WTC11 (cell line): ENCODE data around the gene PHACTR3.
A peak's percentile ranks its signal among the peaks of the same experiment; 100 is the strongest.

Experiments
- GABPB1 ChIP-seq: sonication (generic); formaldehyde crosslinking; IDR thresholded peaks from 2 replicates; pipeline ENCODE4 v1.8.1; 2023; ENCODE audit warnings: mild to moderate bottlenecking, missing genetic modification reagents
- JUN ChIP-seq: sonication (generic); formaldehyde crosslinking; IDR thresholded peaks from 2 replicates; pipeline ENCODE4 v1.8.0; 2023; ENCODE audit warnings: mild to moderate bottlenecking, missing genetic modification reagents
- KAT7 ChIP-seq: sonication (generic); formaldehyde crosslinking; IDR thresholded peaks from 2 replicates; pipeline ENCODE4 v1.8.1; 2023; ENCODE audit warnings: missing genetic modification reagents, mild to moderate bottlenecking, borderline replicate concordance
- NR2C2 ChIP-seq: sonication (generic); formaldehyde crosslinking; IDR thresholded peaks from 2 replicates; pipeline ENCODE4 v1.8.0; 2022; ENCODE audit warnings: mild to moderate bottlenecking, missing genetic modification reagents
- NR3C1 ChIP-seq: sonication (generic); formaldehyde crosslinking; conservative IDR thresholded peaks from 2 replicates; pipeline ENCODE4 v1.8.1; 2023; ENCODE audit warnings: low read depth, mild to moderate bottlenecking, missing genetic modification reagents
- OVOL2 ChIP-seq: fragments of 250-450 bp; sonication (Bioruptor Pico); IDR thresholded peaks from 2 replicates; pipeline ENCODE4 v1.9.0; 2021; ENCODE audit warnings: mild to moderate bottlenecking, borderline replicate concordance
- RELA ChIP-seq: sonication (generic); formaldehyde crosslinking; IDR thresholded peaks from 2 replicates; pipeline ENCODE4 v1.8.1; 2022; ENCODE audit warnings: missing genetic modification reagents, mild to moderate bottlenecking, borderline replicate concordance
- USF2 ChIP-seq: sonication (generic); formaldehyde crosslinking; IDR thresholded peaks from 2 replicates; pipeline ENCODE4 v1.8.1; 2023; ENCODE audit warnings: mild to moderate bottlenecking, missing genetic modification reagents, moderate library complexity
- ZNF138 ChIP-seq: sonication (generic); formaldehyde crosslinking; conservative IDR thresholded peaks from 2 replicates; pipeline ENCODE4 v1.8.1; 2022; ENCODE audit warnings: mild to moderate bottlenecking, moderate library complexity, missing genetic modification reagents
- TF ChIP-seq, protein P1 (sequence below): sonication (generic); formaldehyde crosslinking; IDR thresholded peaks from 2 replicates; pipeline ENCODE4 v1.8.1; 2023; ENCODE audit warnings: mild to moderate bottlenecking, moderate library complexity, missing genetic modification reagents
- TF ChIP-seq, protein P2 (sequence below): sonication (generic); formaldehyde crosslinking; IDR thresholded peaks from 2 replicates; pipeline ENCODE4 v1.8.1; 2022; ENCODE audit warnings: low read depth, missing genetic modification reagents, borderline replicate concordance
- TF ChIP-seq, protein P3 (sequence below): fragments of 200-600 bp; IDR thresholded peaks from 2 replicates; pipeline ENCODE4 v1.8.0; 2022; ENCODE audit warnings: antibody characterized with exemption

GRCh38 chr20:59751075-59751711, 146.9 kb downstream of the PHACTR3 start:
- TF ChIP-seq, protein P1, sequence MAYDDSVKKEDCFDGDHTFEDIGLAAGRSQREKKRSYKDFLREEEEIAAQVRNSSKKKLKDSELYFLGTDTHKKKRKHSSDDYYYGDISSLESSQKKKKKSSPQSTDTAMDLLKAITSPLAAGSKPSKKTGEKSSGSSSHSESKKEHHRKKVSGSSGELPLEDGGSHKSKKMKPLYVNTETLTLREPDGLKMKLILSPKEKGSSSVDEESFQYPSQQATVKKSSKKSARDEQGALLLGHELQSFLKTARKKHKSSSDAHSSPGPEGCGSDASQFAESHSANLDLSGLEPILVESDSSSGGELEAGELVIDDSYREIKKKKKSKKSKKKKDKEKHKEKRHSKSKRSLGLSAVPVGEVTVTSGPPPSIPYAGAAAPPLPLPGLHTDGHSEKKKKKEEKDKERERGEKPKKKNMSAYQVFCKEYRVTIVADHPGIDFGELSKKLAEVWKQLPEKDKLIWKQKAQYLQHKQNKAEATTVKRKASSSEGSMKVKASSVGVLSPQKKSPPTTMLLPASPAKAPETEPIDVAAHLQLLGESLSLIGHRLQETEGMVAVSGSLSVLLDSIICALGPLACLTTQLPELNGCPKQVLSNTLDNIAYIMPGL (CRISPR knock-in tag), result no peak
- TF ChIP-seq, protein P2, sequence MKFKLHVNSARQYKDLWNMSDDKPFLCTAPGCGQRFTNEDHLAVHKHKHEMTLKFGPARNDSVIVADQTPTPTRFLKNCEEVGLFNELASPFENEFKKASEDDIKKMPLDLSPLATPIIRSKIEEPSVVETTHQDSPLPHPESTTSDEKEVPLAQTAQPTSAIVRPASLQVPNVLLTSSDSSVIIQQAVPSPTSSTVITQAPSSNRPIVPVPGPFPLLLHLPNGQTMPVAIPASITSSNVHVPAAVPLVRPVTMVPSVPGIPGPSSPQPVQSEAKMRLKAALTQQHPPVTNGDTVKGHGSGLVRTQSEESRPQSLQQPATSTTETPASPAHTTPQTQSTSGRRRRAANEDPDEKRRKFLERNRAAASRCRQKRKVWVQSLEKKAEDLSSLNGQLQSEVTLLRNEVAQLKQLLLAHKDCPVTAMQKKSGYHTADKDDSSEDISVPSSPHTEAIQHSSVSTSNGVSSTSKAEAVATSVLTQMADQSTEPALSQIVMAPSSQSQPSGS (CRISPR knock-in tag), result no peak
- TF ChIP-seq, protein P3, sequence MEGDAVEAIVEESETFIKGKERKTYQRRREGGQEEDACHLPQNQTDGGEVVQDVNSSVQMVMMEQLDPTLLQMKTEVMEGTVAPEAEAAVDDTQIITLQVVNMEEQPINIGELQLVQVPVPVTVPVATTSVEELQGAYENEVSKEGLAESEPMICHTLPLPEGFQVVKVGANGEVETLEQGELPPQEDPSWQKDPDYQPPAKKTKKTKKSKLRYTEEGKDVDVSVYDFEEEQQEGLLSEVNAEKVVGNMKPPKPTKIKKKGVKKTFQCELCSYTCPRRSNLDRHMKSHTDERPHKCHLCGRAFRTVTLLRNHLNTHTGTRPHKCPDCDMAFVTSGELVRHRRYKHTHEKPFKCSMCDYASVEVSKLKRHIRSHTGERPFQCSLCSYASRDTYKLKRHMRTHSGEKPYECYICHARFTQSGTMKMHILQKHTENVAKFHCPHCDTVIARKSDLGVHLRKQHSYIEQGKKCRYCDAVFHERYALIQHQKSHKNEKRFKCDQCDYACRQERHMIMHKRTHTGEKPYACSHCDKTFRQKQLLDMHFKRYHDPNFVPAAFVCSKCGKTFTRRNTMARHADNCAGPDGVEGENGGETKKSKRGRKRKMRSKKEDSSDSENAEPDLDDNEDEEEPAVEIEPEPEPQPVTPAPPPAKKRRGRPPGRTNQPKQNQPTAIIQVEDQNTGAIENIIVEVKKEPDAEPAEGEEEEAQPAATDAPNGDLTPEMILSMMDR, result peak; percentile 61
- TF ChIP-seq RELA (CRISPR knock-in tag) (no peak), ZNF138 (CRISPR knock-in tag) (no peak), GABPB1 (no peak), JUN (CRISPR knock-in tag) (no peak), OVOL2 (CRISPR knock-in tag) (no peak), KAT7 (CRISPR knock-in tag) (no peak), NR2C2 (CRISPR knock-in tag) (no peak), NR3C1 (CRISPR knock-in tag) (no peak), USF2 (no peak)
